Testis (tissue), 2 donors: ENCODE data around the gene ABHD13.

Experiments
- POLR2A ChIP-seq: fragments of 450-650 bp; IDR thresholded peaks from one replicate; pipeline ENCODE4 v1.6.1; 2017; ENCODE audit warnings: antibody characterized with exemption, mild to moderate bottlenecking, moderate library complexity
- TF ChIP-seq, protein P1 (sequence below), 3 experiments: fragments of 450-650 bp in 2 of 3; fragments of 200-600 bp in 1 of 3; sonication (generic) in 1 of 3; IDR thresholded peaks; one replicate each; pipeline ENCODE4 v1.5.1; 2016 to 2019; ENCODE audit warnings: antibody characterized with exemption in 3 of 3, mild to moderate bottlenecking in 2 of 3, moderate library complexity in 1 of 3

DNA sequence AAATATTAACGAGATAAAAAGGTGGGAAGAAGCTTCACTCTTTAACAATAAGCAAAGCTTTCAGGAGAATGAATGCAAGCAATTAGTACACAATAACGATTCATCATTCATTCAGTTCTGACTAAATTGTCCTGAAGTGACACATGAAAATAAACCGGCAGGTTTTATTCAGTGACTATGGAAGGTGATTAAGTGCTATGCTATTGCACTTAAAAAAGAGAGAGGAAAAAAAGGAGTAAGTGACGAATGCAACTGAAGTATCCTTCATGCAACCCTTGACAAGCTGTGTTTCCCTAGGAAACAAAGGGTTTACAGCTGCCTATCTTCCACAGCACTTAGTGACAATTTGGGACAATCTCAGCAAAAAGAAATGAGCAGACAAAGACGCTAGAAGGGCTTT lies 4.2 kb upstream of the ABHD13 start:
- TF ChIP-seq, protein P1, sequence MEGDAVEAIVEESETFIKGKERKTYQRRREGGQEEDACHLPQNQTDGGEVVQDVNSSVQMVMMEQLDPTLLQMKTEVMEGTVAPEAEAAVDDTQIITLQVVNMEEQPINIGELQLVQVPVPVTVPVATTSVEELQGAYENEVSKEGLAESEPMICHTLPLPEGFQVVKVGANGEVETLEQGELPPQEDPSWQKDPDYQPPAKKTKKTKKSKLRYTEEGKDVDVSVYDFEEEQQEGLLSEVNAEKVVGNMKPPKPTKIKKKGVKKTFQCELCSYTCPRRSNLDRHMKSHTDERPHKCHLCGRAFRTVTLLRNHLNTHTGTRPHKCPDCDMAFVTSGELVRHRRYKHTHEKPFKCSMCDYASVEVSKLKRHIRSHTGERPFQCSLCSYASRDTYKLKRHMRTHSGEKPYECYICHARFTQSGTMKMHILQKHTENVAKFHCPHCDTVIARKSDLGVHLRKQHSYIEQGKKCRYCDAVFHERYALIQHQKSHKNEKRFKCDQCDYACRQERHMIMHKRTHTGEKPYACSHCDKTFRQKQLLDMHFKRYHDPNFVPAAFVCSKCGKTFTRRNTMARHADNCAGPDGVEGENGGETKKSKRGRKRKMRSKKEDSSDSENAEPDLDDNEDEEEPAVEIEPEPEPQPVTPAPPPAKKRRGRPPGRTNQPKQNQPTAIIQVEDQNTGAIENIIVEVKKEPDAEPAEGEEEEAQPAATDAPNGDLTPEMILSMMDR (IDR thresholded peaks at IDR 0.05), result no peak
- no peak for TF ChIP-seq POLR2A
